ENCODE measurements around the gene AXL. TPM values are rescaled to one million over a fixed set of nuclear protein-coding genes. Genes with fewer than 3 reads are reported as not detected.

AXL gene
- total and polyA plus RNA-seq, 2 experiments from 2014 or later = 15.0 to 45.9 TPM

GRCh38 chr19:41264581-41265394, 45.8 kb downstream of the AXL start:
- peak overlapping the region; percentile 99 for H3K27ac ChIP-seq
- H3K9me3 ChIP-seq (ENCODE audit: low read depth) = no peaks in the 10 kb centered on the region
- H3K9me2 ChIP-seq (replicated peaks; ENCODE audit: insufficient read depth) = no peaks in the 10 kb centered on the region
- H3K36me3 ChIP-seq (replicated peaks; ENCODE audit: insufficient read depth, low read depth) = no peaks in the 10 kb centered on the region
- peaks cover 19% of the 10 kb centered on the region for H3K4me1 ChIP-seq (ENCODE audit: insufficient read depth)
- H3K27me3 ChIP-seq = no peaks in the 10 kb centered on the region
- peaks cover 25% of the 10 kb centered on the region for H4K20me1 ChIP-seq (ENCODE audit: insufficient read depth, poor library complexity, severe bottlenecking)
- peaks cover 53% of the 10 kb centered on the region for H3K79me2 ChIP-seq
- WGBS (ENCODE audit: low lambda C conversion rate, missing lambda C conversion rate) = under 1% methylated on average over 58 of the region's 75 CpGs
- peak overlapping the region; percentile 15 for H2AFZ ChIP-seq
- peak; percentile 81 for DNase-seq (ENCODE audit: low spot score)
- peak overlapping the region; percentile 81 for H3K4me2 ChIP-seq
- no peak for TF ChIP-seq EZH2phosphoT487 (IDR thresholded peaks at IDR 0.05; ENCODE audit: low read depth, severe bottlenecking, unreplicated experiment)
- TF ChIP-seq CTCF (IDR thresholded peaks at IDR 0.05; ENCODE audit: poor library complexity) = no peak
- no peak for TF ChIP-seq EZH2 (IDR thresholded peaks at IDR 0.05; ENCODE audit: borderline replicate concordance)
- H3K4me3 ChIP-seq = peak overlapping the region; percentile 32

- H3K4me3 ChIP-seq = peak overlapping the region; percentile 32
- TF ChIP-seq EZH2phosphoT487 (IDR thresholded peaks at IDR 0.05; ENCODE audit: low read depth, severe bottlenecking, unreplicated experiment) (no peak), CTCF (IDR thresholded peaks at IDR 0.05; ENCODE audit: poor library complexity) (no peak), EZH2 (IDR thresholded peaks at IDR 0.05; ENCODE audit: borderline replicate concordance) (no peak)
- H3K27ac ChIP-seq = peak overlapping the region; percentile 99
- peak overlapping the region; percentile 81 for H3K4me2 ChIP-seq
- DNase-seq (ENCODE audit: low spot score) = peak; percentile 55
- no peaks in the 10 kb centered on the region for H3K9me2 ChIP-seq (replicated peaks; ENCODE audit: insufficient read depth)
- peaks cover 58% of the 10 kb centered on the region for H3K79me2 ChIP-seq
- H3K36me3 ChIP-seq (replicated peaks; ENCODE audit: insufficient read depth, low read depth) = no peaks in the 10 kb centered on the region
- no peaks in the 10 kb centered on the region for H3K9me3 ChIP-seq (ENCODE audit: low read depth)
- peaks cover 25% of the 10 kb centered on the region for H4K20me1 ChIP-seq (ENCODE audit: insufficient read depth, poor library complexity, severe bottlenecking)
- no peak overlapping the region for H2AFZ ChIP-seq
- peaks cover 19% of the 10 kb centered on the region for H3K4me1 ChIP-seq (ENCODE audit: insufficient read depth)
- 6% methylated on average over 16 of the region's 17 CpGs for WGBS (ENCODE audit: low lambda C conversion rate, missing lambda C conversion rate)
- H3K27me3 ChIP-seq = no peaks in the 10 kb centered on the region
Observed at GRCh38 chr19:41265395-41266153, 46.6 kb downstream of the AXL start.

- H3K79me2 ChIP-seq = peaks cover 69% of the 10 kb centered on the region
- no peak for DNase-seq (ENCODE audit: low spot score)
- WGBS (ENCODE audit: low lambda C conversion rate, missing lambda C conversion rate) = 97% methylated on average over 2 of the region's 2 CpGs
- no peak overlapping the region for H3K4me3 ChIP-seq
- H2AFZ ChIP-seq = no peak overlapping the region
- H3K4me2 ChIP-seq = no peak overlapping the region
- peaks cover 12% of the 10 kb centered on the region for H3K36me3 ChIP-seq (replicated peaks; ENCODE audit: insufficient read depth, low read depth)
- TF ChIP-seq EZH2phosphoT487 (IDR thresholded peaks at IDR 0.05; ENCODE audit: low read depth, severe bottlenecking, unreplicated experiment) (no peak), CTCF (IDR thresholded peaks at IDR 0.05; ENCODE audit: poor library complexity) (no peak), EZH2 (IDR thresholded peaks at IDR 0.05; ENCODE audit: borderline replicate concordance) (no peak)
- H4K20me1 ChIP-seq (ENCODE audit: insufficient read depth, poor library complexity, severe bottlenecking) = peaks cover 32% of the 10 kb centered on the region
- H3K4me1 ChIP-seq (ENCODE audit: insufficient read depth) = peaks cover 19% of the 10 kb centered on the region
- no peaks in the 10 kb centered on the region for H3K27me3 ChIP-seq
- no peak overlapping the region for H3K27ac ChIP-seq
- H3K9me2 ChIP-seq (replicated peaks; ENCODE audit: insufficient read depth) = no peaks in the 10 kb centered on the region
- H3K9me3 ChIP-seq (ENCODE audit: low read depth) = no peaks in the 10 kb centered on the region
Observed at GRCh38 chr19:41269055-41269454, 50.0 kb downstream of the AXL start.
